Suppressor macrophage treated with lipopolysaccharide for 4 hours (primary cell): ENCODE results near the gene HSD17B2.
"Not testable (repeated sequence)": the region's sequence is repeated elsewhere in the genome, so short reads cannot be mapped to it uniquely, and the experiment has no call there.

Source experiments
- DNase-seq: peaks from one replicate; pipeline ENCODE4 v3.0.0-alpha.2; 2020

HSD17B2 gene

GRCh38 chr16:82136956-82137821 lies 102.1 kb downstream of the HSD17B2 start:
- no peak for DNase-seq

- DNase-seq, result no peak
Measured at GRCh38 chr16:82137822-82138167, 102.7 kb downstream of the HSD17B2 start.

- no peak for DNase-seq
Measured at GRCh38 chr16:82138478-82139285, 103.6 kb downstream of the HSD17B2 start.

- DNase-seq, result not testable (repeated sequence)
Measured at GRCh38 chr16:82139286-82139571, 104.2 kb downstream of the HSD17B2 start.

GRCh38 chr16:82146556-82146955 lies 111.5 kb downstream of the HSD17B2 start:
- DNase-seq, result no peak

GRCh38 chr16:82146957-82147356 lies 111.9 kb downstream of the HSD17B2 start:
- DNase-seq, result no peak

- DNase-seq, result no peak
Measured at GRCh38 chr16:82147546-82147945, 112.5 kb downstream of the HSD17B2 start.
